ENCODE measurements around the gene COL12A1.

The COL12A1 gene

GRCh38 chr6:75180864-75181263 is 25.0 kb downstream of the COL12A1 start:
- in situ Hi-C loops (cut with MboI; ENCODE audit: low sequenced_read_pairs) = no loop called here

DNA sequence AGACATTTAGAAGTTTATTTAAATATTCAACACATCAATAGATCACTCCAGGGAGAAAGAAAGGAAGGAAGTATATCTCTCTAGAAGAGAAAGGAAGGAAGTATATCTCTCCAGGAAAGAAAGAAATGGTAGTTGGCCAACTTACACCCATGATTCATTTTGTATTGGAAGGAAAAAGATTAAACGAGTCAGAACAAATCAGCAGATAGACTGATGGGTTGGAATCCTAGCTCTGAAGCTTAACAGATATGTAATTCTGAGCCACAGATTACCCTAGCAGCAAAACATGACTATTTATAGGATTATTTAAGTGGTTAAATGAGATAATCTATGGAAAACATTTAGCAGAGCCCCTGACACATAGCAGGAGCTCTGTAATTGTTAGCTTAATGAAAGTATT is 27.1 kb downstream of the COL12A1 start:
- in situ Hi-C loops (cut with MboI; ENCODE audit: low sequenced_read_pairs) = no loop called here

DNA sequence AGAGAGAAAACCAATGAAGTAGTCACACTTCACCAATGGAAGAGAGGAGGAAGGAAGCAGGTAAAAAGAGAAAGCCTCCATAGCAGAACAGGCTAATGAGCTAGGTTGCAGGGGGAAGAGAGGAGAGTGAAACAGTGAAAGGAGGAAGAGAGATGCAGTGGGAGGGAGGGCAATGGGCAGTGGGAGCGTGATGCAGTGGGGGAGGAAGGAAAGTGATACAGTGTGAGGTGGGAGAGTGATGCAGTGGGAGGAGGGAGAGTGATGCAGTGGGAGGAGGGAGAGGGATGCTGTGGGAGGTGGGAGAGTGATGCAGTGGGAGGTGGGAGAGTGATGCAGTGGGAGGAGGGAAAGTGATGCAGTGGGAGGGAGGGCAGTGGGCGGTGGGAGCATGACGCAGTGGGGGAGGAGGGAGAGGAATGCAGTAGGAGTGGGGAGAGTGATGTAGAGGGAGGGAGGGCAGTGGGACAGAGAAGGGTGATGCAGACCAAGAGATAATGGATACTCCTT is 29.7 kb downstream of the COL12A1 start:
- in situ Hi-C loops (cut with MboI; ENCODE audit: low sequenced_read_pairs) = no loop called here

GRCh38 chr6:75171986-75172385 is 33.9 kb downstream of the COL12A1 start:
- in situ Hi-C loops (cut with MboI; ENCODE audit: low sequenced_read_pairs) = no loop called here

DNA sequence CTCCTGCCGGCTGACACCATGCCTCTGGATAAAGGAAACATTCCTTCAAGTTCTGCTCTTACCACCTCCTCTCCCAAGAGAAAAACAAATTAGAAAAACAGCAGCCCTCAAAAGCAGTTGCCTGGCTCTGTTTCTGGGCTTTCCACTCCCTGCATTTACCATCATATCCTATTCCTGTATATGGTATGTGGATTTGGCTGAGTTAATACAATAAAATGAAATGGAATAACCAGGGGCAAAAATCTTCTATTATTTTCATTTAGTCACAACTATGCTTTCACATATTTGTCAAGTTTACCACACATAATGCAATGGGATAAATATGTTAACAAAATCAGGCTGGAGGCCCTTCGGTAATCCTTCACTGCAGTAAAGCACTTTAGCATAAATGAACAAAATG is 34.3 kb downstream of the COL12A1 start:
- in situ Hi-C loops (cut with MboI; ENCODE audit: low sequenced_read_pairs) = no loop called here

- in situ Hi-C loops (cut with MboI; ENCODE audit: low sequenced_read_pairs) = no loop called here
Measured at GRCh38 chr6:75170691-75171560, 34.9 kb downstream of the COL12A1 start.

DNA sequence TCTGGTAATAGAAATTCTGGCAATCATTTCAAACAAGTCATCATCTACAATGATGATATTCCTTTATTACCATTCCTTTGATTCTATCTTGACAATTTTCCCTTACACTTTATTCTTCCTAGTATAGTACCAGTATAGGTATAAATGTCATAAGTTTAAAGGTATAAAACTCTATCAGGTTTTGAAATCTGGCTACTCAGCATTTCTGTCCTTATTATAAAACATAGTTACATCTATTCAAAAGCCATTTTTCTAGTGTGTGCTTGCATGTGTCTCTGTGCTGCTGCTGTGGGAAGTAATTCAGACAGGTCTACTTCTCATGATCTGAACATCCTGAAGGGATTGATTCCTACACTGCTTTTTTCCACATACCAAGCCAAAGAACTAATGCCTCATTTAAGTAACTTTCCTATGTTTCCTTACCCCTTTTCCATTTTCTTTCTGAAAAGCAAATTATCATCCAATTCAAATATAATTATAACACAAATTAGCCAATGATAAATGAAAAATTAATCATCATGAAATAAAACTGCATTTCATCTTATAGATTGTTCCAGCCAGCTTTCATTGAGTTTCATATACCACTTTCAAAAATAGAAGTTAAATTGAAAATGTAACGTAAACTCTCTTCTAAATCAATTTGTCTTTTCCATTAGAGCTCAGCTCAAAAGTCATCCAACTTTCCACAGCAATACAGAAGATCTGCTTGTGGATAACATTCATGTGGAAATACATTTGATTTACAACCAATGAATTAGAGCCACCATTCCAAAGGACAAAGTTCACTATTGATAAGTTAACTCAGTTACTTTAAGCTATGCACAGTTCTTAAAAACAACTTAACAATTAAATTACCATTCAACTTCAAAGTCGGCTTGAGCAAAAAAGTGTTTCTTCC is 35.9 kb downstream of the COL12A1 start:
- in situ Hi-C loops (cut with MboI; ENCODE audit: low sequenced_read_pairs) = no loop called here

DNA sequence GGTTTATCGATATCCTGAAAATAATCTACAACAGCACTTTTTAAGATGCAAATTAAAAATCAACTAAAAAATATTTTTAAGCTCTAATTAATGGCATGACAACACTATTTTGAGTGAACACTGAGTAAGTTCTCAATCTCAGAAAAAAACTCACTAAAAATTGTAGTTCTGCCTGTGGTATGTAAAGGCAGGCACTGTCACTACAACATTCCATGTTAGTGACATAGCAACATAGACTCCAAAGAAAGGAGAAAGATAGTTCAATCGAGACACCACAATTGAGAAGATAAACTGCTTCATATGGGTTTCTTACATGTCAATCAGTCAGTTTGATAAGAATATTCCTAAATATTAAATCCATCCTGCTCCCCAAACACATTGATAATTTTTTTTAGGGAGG is 38.0 kb downstream of the COL12A1 start:
- in situ Hi-C loops (cut with MboI; ENCODE audit: low sequenced_read_pairs) = no loop called here

- in situ Hi-C loops (cut with MboI; ENCODE audit: low sequenced_read_pairs) = no loop called here
Measured at GRCh38 chr6:75167325-75167724, 38.5 kb downstream of the COL12A1 start.

DNA sequence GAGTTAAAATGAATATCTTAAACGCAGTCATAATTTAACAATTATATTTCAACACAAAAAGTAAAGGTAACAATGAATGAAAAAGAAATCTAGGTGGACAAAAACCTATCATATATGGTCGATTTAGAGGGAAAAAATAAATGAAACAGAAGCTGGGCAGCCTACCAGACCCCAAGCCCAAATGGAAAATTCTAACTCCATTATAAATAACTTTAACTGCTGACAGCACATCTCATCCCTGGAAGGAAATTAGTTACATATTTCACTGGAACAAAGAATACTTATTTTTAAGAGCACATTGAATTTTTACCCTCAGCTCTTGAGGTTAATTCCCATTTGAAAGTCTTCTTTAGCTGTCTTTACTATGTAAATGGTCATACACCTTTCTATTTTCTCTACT is 39.1 kb downstream of the COL12A1 start:
- in situ Hi-C loops (cut with MboI; ENCODE audit: low sequenced_read_pairs) = no loop called here

DNA sequence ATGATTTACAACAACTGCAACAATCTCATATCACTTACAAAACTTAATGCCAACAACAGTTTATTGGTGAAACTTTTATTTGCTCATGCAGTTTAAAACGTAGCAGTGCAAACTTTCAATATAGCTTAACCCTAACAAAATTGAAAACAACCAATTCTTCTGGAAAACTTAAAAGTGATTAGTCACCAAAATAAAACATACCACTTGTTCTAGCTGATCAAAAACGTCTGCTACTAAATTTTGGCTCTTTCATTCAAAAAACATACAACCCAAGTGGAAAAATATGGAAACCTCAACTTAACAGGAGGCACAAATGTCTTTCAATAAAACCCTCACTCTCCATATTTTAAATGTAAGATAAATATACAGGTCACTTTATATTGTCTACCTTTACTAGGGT is 39.6 kb downstream of the COL12A1 start:
- in situ Hi-C loops (cut with MboI; ENCODE audit: low sequenced_read_pairs) = no loop called here

DNA sequence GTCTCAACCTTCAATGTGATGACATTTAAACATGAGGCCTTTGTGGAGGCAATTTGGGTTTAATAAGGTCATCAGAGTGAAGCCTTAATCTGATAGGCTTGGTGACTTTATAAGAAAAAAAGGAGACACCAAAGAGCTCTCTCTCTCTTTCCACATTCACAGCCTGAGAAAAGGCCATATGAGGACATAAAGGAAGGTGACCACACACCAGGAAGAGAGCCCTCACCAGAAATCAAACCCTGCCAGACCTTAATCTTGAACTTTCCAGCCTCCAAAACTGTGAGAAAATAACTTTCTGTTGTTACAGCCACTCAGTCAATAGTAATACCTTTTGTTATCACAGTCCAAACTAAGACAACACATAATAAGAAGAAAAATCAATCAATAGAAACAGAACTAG is 47.7 kb downstream of the COL12A1 start:
- in situ Hi-C loops (cut with MboI; ENCODE audit: low sequenced_read_pairs) = no loop called here

- in situ Hi-C loops (cut with MboI; ENCODE audit: low sequenced_read_pairs) = no loop called here
Measured at GRCh38 chr6:75157336-75157735, 48.5 kb downstream of the COL12A1 start.

DNA sequence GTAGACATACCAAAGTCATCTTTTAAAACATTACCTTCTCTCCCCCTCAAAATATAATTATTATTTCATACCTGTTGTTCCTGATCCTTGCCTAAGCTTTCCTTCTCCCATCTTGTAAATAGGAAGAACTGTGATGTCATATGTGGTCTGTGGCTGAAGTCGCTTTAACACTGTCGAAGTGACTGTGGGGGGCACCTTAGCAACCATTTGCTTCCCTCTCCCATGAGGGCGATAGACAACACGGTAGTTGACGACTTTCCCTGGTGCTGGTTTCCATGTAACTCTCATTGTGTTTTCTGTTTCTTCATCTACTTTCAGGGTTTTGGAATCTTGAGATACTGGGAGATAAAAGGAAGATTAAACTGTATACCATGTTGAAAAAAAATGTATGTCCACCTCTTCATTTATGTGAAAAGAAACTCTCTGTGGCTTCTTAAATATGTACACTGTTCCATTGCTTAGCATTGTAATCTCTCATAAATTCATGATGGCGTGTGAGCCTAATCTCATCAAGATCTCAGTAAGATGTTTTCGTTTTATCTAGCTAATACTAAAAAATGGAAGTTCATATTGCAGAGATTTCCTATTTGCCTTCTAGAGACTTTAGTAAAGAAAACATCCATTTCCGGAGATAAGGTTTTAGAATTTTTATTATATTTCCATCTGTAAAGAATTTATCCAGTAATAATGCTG is 49.5 kb downstream of the COL12A1 start:
- in situ Hi-C loops (cut with MboI; ENCODE audit: low sequenced_read_pairs) = no loop called here

DNA sequence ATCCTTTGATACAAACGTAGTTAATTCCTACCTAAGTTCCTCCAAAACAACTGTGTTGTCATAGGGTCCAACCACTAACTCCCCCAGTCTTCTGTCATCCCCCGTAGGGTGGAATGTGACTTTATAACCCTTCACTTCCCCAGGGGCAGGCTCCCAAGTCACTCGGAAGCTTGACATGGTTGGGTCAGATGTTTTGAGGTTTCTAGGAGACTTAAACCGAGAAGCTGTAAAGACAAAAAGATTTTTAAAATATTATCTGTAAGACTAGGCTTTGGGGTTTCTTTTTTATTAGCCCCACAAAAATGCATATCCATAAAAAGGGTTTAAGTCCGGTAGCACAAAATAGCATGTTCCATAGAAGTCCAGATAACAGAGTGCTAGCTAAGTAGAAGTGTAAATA is 50.2 kb downstream of the COL12A1 start:
- in situ Hi-C loops (cut with MboI; ENCODE audit: low sequenced_read_pairs) = no loop called here

- in situ Hi-C loops (cut with MboI; ENCODE audit: low sequenced_read_pairs) = no loop called here
Measured at GRCh38 chr6:75154973-75155372, 50.9 kb downstream of the COL12A1 start.

GRCh38 chr6:75150685-75151412 is 55.0 kb downstream of the COL12A1 start:
- in situ Hi-C loops (cut with MboI; ENCODE audit: low sequenced_read_pairs) = no loop called here

DNA sequence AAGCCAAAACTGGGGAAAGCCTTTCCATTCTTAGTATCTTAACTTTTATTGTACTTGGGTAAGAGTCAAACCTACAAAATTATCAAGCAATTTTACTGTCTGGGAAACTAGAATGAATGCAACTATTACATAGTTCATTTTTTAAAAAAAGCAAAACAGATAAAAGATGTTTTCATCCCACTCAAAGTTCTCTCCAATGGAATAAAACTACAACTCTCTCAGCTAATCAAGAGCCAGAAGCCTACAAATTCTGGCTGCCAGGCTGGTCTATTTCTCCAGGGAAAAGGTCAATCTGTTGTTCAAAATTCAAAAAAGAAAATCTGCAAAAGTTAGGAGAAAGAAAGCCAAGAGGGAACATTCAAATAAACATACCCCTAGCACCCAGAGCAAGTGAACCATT is 56.2 kb downstream of the COL12A1 start:
- in situ Hi-C loops (cut with MboI; ENCODE audit: low sequenced_read_pairs) = no loop called here

- in situ Hi-C loops (cut with MboI; ENCODE audit: low sequenced_read_pairs) = no loop called here
Measured at GRCh38 chr6:75149240-75149639, 56.6 kb downstream of the COL12A1 start.

GRCh38 chr6:75147512-75147911 is 58.3 kb downstream of the COL12A1 start:
- in situ Hi-C loops (cut with MboI; ENCODE audit: low sequenced_read_pairs) = no loop called here
